H1 (cell line): Measurements from ENCODE around the gene UBE2K. TPM values are rescaled to one million over a fixed set of nuclear protein-coding genes. Genes with fewer than 3 reads are reported as not detected.
A peak's percentile ranks its signal among the peaks of the same experiment; 100 is the strongest.

Experiments
- ASH2L ChIP-seq: fragments of 200-600, 300-600 bp; sonication (generic); IDR thresholded peaks from one replicate; pipeline ENCODE4 v1.7.1; 2017; ENCODE audit warnings: low read length
- CBX5 ChIP-seq: fragments of 300-800, 300-1000 bp; sonication (generic); IDR thresholded peaks from 2 replicates; pipeline ENCODE4 v1.7.1; 2016; ENCODE audit warnings: antibody characterized with exemption, low read length, low read depth
- CHD7 ChIP-seq: fragments of 300-600 bp; sonication (generic); IDR thresholded peaks from 2 replicates; pipeline ENCODE4 v1.7.1; 2012; ENCODE audit warnings: low read length, moderate library complexity, mild to moderate bottlenecking, inconsistent platforms; ENCODE audit not compliant: insufficient replicate concordance
- CREB1 ChIP-seq: IDR thresholded peaks from 2 replicates; pipeline ENCODE4 v1.6.1; 2012; ENCODE audit warnings: inconsistent platforms
- HDAC6 ChIP-seq: IDR thresholded peaks from one replicate; pipeline ENCODE4 v1.7.1; 2012; ENCODE audit warnings: low read depth, mild to moderate bottlenecking, inconsistent platforms, low read length, moderate library complexity
- JUND ChIP-seq: IDR thresholded peaks from 2 replicates; pipeline ENCODE4 v1.6.1; 2011; ENCODE audit warnings: mild to moderate bottlenecking, improper control_type of control experiment, low read length
- NRF1 ChIP-seq: IDR thresholded peaks from 2 replicates; pipeline ENCODE4 v1.6.1; 2011; ENCODE audit warnings: mild to moderate bottlenecking, low read depth, low read length, improper control_type of control experiment
- PHF8 ChIP-seq: fragments of 200-600 bp; sonication (generic); conservative IDR thresholded peaks from 2 replicates; pipeline ENCODE4 v1.7.1; 2012; ENCODE audit warnings: low read depth, mild to moderate bottlenecking, inconsistent platforms, low read length, moderate library complexity
- RAD21 ChIP-seq, 2 experiments: IDR thresholded peaks in 1 of 2; conservative IDR thresholded peaks in 1 of 2; 2 replicates each; pipeline ENCODE4 v1.6.1; 2011; ENCODE audit warnings: low read depth in 2 of 2, low read length in 2 of 2, improper control_type of control experiment in 1 of 2, inconsistent platforms in 1 of 2, mild to moderate bottlenecking in 1 of 2, moderate library complexity in 1 of 2
- SP1 ChIP-seq: IDR thresholded peaks from 2 replicates; pipeline ENCODE4 v1.6.1; 2011; ENCODE audit warnings: low read depth, low read length
- TAF1 ChIP-seq: IDR thresholded peaks from 2 replicates; pipeline ENCODE4 v1.6.1; 2011; ENCODE audit warnings: mild to moderate bottlenecking, low read depth, low read length
- polyA plus RNA-seq, 7 experiments: library from polyadenylated mRNA; depleted of rRNA in 3 of 7; stranded (reverse) in 5 of 7; unstranded in 2 of 7; fragments of >200 nt in 5 of 7; fragments of 200-250 nt in 2 of 7; gene quantifications; 1 replicate in 5 of 7; 2 replicates in 1 of 7; 4 replicates in 1 of 7; pipeline versions ENCODE4 v1.2.1 to v1.2.3, GENCODE V29; 2011 to 2013; ENCODE audit warnings: missing spikeins in 2 of 7, mixed read lengths in 2 of 7
- total RNA-seq: library from RNA; stranded (reverse); fragmentation: NEBNext Ultra II Directional; extraction: Animal tissue kit (Norgen Biotek cat#: 25700); gene quantifications from 2 replicates; pipeline ENCODE4 v1.2.1, GENCODE V29; 2021

Gene UBE2K
- total and polyA plus RNA-seq, 2 of the 8 experiments (the other 6 are each of a cell fraction or from before 2014, with no cell fraction given): 53.6 to 174 TPM

DNA sequence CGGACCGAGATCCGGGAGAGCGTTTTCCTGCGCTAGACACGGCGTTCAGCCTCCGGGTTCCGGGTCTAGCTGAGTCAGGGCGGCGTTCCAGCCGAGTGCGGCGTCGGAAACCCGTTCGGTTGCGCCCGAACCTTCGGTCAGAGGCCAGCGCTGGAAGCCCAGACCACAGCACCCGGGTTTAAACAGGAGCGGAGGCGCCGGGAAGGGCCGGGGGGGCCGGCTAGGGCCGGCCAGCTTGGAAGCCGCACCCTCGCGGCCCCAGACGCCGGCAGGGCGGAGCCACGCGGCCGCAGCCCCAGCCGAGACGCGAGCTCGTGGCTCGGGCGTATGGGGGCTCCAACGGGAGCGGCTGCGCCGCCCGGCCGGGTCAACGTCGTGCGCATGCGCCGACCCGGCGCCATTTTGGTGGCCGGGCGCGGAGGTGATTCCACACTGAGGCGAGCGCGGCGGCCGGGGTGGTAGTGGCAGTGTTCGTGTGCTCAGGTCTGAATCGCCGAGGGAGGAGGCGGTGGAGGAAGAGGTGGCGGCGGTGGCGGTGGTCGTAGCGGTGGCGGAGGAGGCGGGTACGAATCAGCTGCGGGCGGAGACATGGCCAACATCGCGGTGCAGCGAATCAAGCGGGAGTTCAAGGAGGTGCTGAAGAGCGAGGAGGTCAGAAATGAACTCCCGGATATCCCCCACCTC is at the start of gene UBE2K (continued):
- no peak for TF ChIP-seq CHD7
- peak in 1 of 2 experiments; percentile 8; a peak in 1 of 4 replicates for TF ChIP-seq RAD21 (IDR thresholded peaks at IDR 0.05 in 1 of 2, conservative IDR thresholded peaks at IDR 0.05 in 1 of 2; ENCODE audit: low read depth in 2 of 2, low read length in 2 of 2)
- no peak for TF ChIP-seq CBX5
- no peak for TF ChIP-seq SP1
- TF ChIP-seq HDAC6: no peak
- TF ChIP-seq CREB1: no peak
- TF ChIP-seq NRF1: peak; percentile 76
- TF ChIP-seq TAF1: peak; percentile 92
- TF ChIP-seq ASH2L: peak; percentile 97
- peak; percentile 93 for TF ChIP-seq PHF8
- TF ChIP-seq JUND: no peak
